RPMI7951 (cell line): ENCODE data around the gene GNAL. TPM values are rescaled to one million over a fixed set of nuclear protein-coding genes. Genes with fewer than 3 reads are reported as not detected.
A peak's percentile ranks its signal among the peaks of the same experiment; 100 is the strongest.

Experiments
- DNase-seq: peaks from one replicate; pipeline ENCODE4 v3.0.0-alpha.2; 2012; ENCODE audit warnings: low read depth
- total RNA-seq: library from RNA; depleted of rRNA; stranded (reverse); fragments of >200 nt; shearing (Covaris generic); gene quantifications from 2 replicates; pipeline ENCODE4 v1.2.3, GENCODE V29; 2014

Gene GNAL
- total RNA-seq, 1 experiment from 2014 or later = not detected

- no peak for DNase-seq
These were observed 35.7 kb downstream of the GNAL start for GRCh38 chr18:11724781-11725180.

GRCh38 chr18:11726556-11726955, 37.5 kb downstream of the GNAL start:
- no peak for DNase-seq

GRCh38 chr18:11728249-11728648, 39.2 kb downstream of the GNAL start:
- DNase-seq = peak; percentile 15

GRCh38 chr18:11729556-11729955, 40.5 kb downstream of the GNAL start:
- no peak for DNase-seq

- peak; percentile 41 for DNase-seq
These were observed 44.0 kb downstream of the GNAL start for GRCh38 chr18:11733031-11733430.

GRCh38 chr18:11736656-11737055, 47.6 kb downstream of the GNAL start:
- no peak for DNase-seq

GRCh38 chr18:11739893-11740292, 50.8 kb downstream of the GNAL start:
- DNase-seq = no peak

- no peak for DNase-seq
These were observed 51.4 kb downstream of the GNAL start for GRCh38 chr18:11740461-11740860.

- peak; percentile 7 for DNase-seq
These were observed 52.6 kb downstream of the GNAL start for GRCh38 chr18:11741505-11742145.

GRCh38 chr18:11745521-11745920, 56.5 kb downstream of the GNAL start:
- DNase-seq = no peak

- no peak for DNase-seq
These were observed 58.2 kb downstream of the GNAL start for GRCh38 chr18:11747286-11747685.

GRCh38 chr18:11747731-11748130, 58.7 kb downstream of the GNAL start:
- DNase-seq = no peak

GRCh38 chr18:11749305-11749704, 60.2 kb downstream of the GNAL start:
- no peak for DNase-seq

- no peak for DNase-seq
These were observed 61.1 kb downstream of the GNAL start for GRCh38 chr18:11750171-11750570.

GRCh38 chr18:11750581-11751310, 61.7 kb downstream of the GNAL start:
- no peak for DNase-seq

GRCh38 chr18:11751341-11752115, 62.5 kb downstream of the GNAL start:
- no peak for DNase-seq

GRCh38 chr18:11752116-11752911, 63.2 kb downstream of the GNAL start:
- DNase-seq = peak; percentile 23

GRCh38 chr18:11754979-11755378, 65.9 kb downstream of the GNAL start:
- no peak for DNase-seq

- DNase-seq = no peak
These were observed 68.1 kb downstream of the GNAL start for GRCh38 chr18:11757084-11757590.

- no peak for DNase-seq
These were observed 70.4 kb downstream of the GNAL start for GRCh38 chr18:11759456-11759855.

GRCh38 chr18:11760498-11761167, 71.6 kb downstream of the GNAL start:
- DNase-seq = no peak
